GM12878 (cell line): ENCODE results near the gene CCDC137. TPM values are rescaled to one million over a fixed set of nuclear protein-coding genes. Genes with fewer than 3 reads are reported as not detected.

Source experiments
- ATAC-seq: fragments of 200-7000 bp; cut with Tn5 transposase; 3 replicates; pipeline ENCODE4 v1.9.1; 2020; ENCODE audit warnings: mild to moderate bottlenecking, moderate library complexity
- BruUV-seq: library from RNA; stranded (reverse); fragments of 400-500 nt; replicated peaks from 2 replicates; lab custom pipeline; 2021; lab: Mats Ljungman, UMichigan
- CTCF ChIA-PET: fragments of 300-600 bp; sonication (Branson Sonifier 250); formaldehyde crosslinking; extraction: SDS; loops from one replicate; lab custom pipeline; 2021; ENCODE audit warnings: inconsistent platforms; lab: Yijun Ruan, JAX
- POLR2A ChIA-PET: fragments of 350-600 bp; formaldehyde crosslinking; extraction: SDS; loops from one replicate; lab custom pipeline; 2021; ENCODE audit warnings: inconsistent platforms; lab: Charles Lee
- RAD21 ChIA-PET: fragments of 300-600 bp; sonication (Branson Sonifier 250); formaldehyde crosslinking; loops from one replicate; lab custom pipeline; 2023; ENCODE audit warnings: antibody characterized with exemption; ENCODE audit not compliant: unreplicated experiment; lab: Charles Lee
- SMC1A ChIA-PET: fragments of 300-600 bp; sonication (Branson Sonifier 250); formaldehyde crosslinking; loops from one replicate; lab custom pipeline; 2023; ENCODE audit not compliant: unreplicated experiment, uncharacterized antibody; lab: Charles Lee
- DNase-seq: peaks from one replicate; pipeline ENCODE4 v3.0.0-alpha.2; 2011; ENCODE audit warnings: low read depth, low spot score
- FAIRE-seq: peaks from 3 replicates; lab custom pipeline; 2011; peaks lifted over from hg19 to GRCh38; lab: Jason Lieb, UNC
- H2AFZ ChIP-seq: 2 replicates; pipeline ENCODE4 v1.6.0; 2011; ENCODE audit warnings: low read depth, low read length, control low read depth; ENCODE audit not compliant: control insufficient read depth
- H3K27ac ChIP-seq: 2 replicates; pipeline ENCODE4 v1.5.1; 2011; ENCODE audit warnings: control low read depth; ENCODE audit not compliant: control insufficient read depth, insufficient read depth
- H3K27me3 ChIP-seq, 2 experiments: replicated peaks in 1 of 2; 2 replicates each; pipeline versions ENCODE4 v1.6.0 to v1.6.1; 2011; ENCODE audit warnings: low read length in 1 of 2; ENCODE audit not compliant: control insufficient read depth in 2 of 2, insufficient read depth in 2 of 2
- H3K36me3 ChIP-seq, 2 experiments: 2 replicates each; pipeline ENCODE4 v1.5.1; 2011; ENCODE audit warnings: low read length in 1 of 2; ENCODE audit not compliant: control insufficient read depth in 2 of 2, insufficient read depth in 2 of 2
- H3K4me1 ChIP-seq: 2 replicates; pipeline ENCODE4 v1.6.1; 2011; ENCODE audit warnings: mild to moderate bottlenecking, low read length, moderate library complexity, mixed read lengths; ENCODE audit not compliant: control insufficient read depth, insufficient read depth
- H3K4me2 ChIP-seq: 2 replicates; pipeline ENCODE4 v1.6.0; 2011; ENCODE audit warnings: control low read depth; ENCODE audit not compliant: control insufficient read depth, insufficient read depth
- H3K4me3 ChIP-seq: fragments of 200-600 bp; sonication (generic); 2 replicates; pipeline ENCODE4 v1.5.1; 2016
- H3K79me2 ChIP-seq: 2 replicates; pipeline ENCODE4 v1.6.0; 2011; ENCODE audit warnings: low read length; ENCODE audit not compliant: control insufficient read depth, insufficient read depth
- H3K9ac ChIP-seq: 2 replicates; pipeline ENCODE4 v1.8.0; 2011; ENCODE audit warnings: low read length, control low read depth, mixed read lengths; ENCODE audit not compliant: control insufficient read depth, insufficient read depth
- H3K9me3 ChIP-seq: replicated peaks from 3 replicates; pipeline ENCODE4 v1.5.1; 2011; ENCODE audit warnings: mild to moderate bottlenecking, low read length; ENCODE audit not compliant: control insufficient read depth, insufficient read depth
- H4K20me1 ChIP-seq: 2 replicates; pipeline ENCODE4 v1.6.0; 2011; ENCODE audit not compliant: control insufficient read depth, insufficient read depth
- CTCF ChIP-seq, 3 experiments: IDR thresholded peaks in 2 of 3; conservative IDR thresholded peaks in 1 of 3; 2 replicates each; pipeline ENCODE4 v1.5.1; 2011; ENCODE audit warnings: low read depth in 3 of 3, low read length in 3 of 3, mild to moderate bottlenecking in 3 of 3, control low read depth in 2 of 3, moderate library complexity in 2 of 3, inconsistent platforms in 1 of 3, mixed read lengths in 1 of 3; ENCODE audit not compliant: control insufficient read depth in 2 of 3, insufficient read depth in 1 of 3; ENCODE audit errors: extremely low read depth in 1 of 3
- HDAC2 ChIP-seq: fragments of 200-600 bp; sonication (generic); IDR thresholded peaks from 2 replicates; pipeline ENCODE4 v1.6.1; 2017
- POLR2A ChIP-seq: IDR thresholded peaks from 2 replicates; pipeline ENCODE4 v1.6.1; 2011; ENCODE audit warnings: low read depth, mild to moderate bottlenecking, low read length
- WGBS: methylation state at CpG from one replicate; pipeline ENCODE4 v1.1.6; 2016; ENCODE audit warnings: low lambda C conversion rate; ENCODE audit not compliant: insufficient replicate concordance, insufficient coverage; ENCODE audit errors: missing lambda C conversion rate; 5-methylcytosine and 5-hydroxymethylcytosine counted together
- in situ Hi-C: fragments of 300-500 bp; cut with MboI; formaldehyde crosslinking; loops from 9 replicates; pipeline ENCODE4 v1.14.3; 2018; ENCODE audit warnings: mixed read lengths
- intact Hi-C: fragments of 100-400 bp; cut with micrococcal nuclease; formaldehyde crosslinking; loops from one replicate; pipeline ENCODE4 v1.14.2; 2022; ENCODE audit not compliant: unreplicated experiment
- polyA plus RNA-seq, 11 experiments: library from polyadenylated mRNA; depleted of rRNA in 4 of 11; unstranded in 6 of 11; stranded (reverse) in 5 of 11; fragments of >200 nt; fragmentation: Nextera tagmentation in 4 of 11; fragmentation: Illumina TruSeq in 1 of 11; extraction: Ambion mirVana in 4 of 11; extraction: Trizol in 1 of 11; gene quantifications; 1 replicate in 1 of 11; 2 replicates in 10 of 11; pipeline versions ENCODE4 v1.2.1 to v1.2.3, GENCODE V29; 2011 to 2016; ENCODE audit warnings: inconsistent platforms in 2 of 11, missing spikeins in 2 of 11, low read depth in 1 of 11
- total RNA-seq, 4 experiments: library from RNA; depleted of rRNA in 3 of 4; stranded (reverse); fragments of >200 nt in 3 of 4; fragmentation: Illumina TruSeq in 1 of 4; extraction: Trizol in 1 of 4; gene quantifications; 2 replicates each; pipeline versions ENCODE4 v1.2.1 to v1.2.3, GENCODE V29; 2013 to 2021

The CCDC137 gene
- total and polyA plus RNA-seq, 10 of the 15 experiments (the other 5 are each of a cell fraction or from before 2014, with no cell fraction given): 2.2 to 45.4 (median 22.1) TPM

GRCh38 chr17:81701288-81702071 is 34.9 kb downstream of the CCDC137 start:
- Histone ChIP-seq H2AFZ (no peak overlapping the region), H3K9me3 (no peaks in the 10 kb centered on the region), H3K9ac (peak overlapping the region; percentile 89; the same call in 1 of the 2 replicates), H3K4me3 (peak overlapping the region; percentile 85), H4K20me1 (0 out of 2 replicates have a peak, but pooled peaks cover 3% of the 10 kb centered on the region), H3K36me3 (peaks cover 19 to 23% of the 10 kb centered on the region in 2 experiments; a peak in 3 of 4 replicates), H3K79me2 (peaks cover 45% of the 10 kb centered on the region), H3K4me1 (peaks cover 8% of the 10 kb centered on the region), H3K27me3 (no peaks in the 10 kb centered on the region), H3K27ac (no peak overlapping the region), H3K4me2 (peak overlapping the region; percentile 91)
- in situ Hi-C loops (no loop called here), intact Hi-C loops (loop anchor here (2.0 kb wide), 1 partner anchor 19 kb away; the partner anchor contains the start of gene ARL16)
- ChIA-PET POLR2A (interaction anchor here (0.8 to 3.5 kb wide), 2 partner anchors 18 to 229 kb away, joined by 3 to 32 read pairs; partner anchors contain the start of genes ARL16 and HGS), CTCF (interaction anchor here (0.9 to 2.1 kb wide), 4 partner anchors 10 to 168 kb away, joined by 3 to 6 read pairs (median 4); no protein-coding TSS in a partner anchor), RAD21 (interaction anchor here (1.4 to 1.6 kb wide), 2 partner anchors 18 to 33 kb away, joined by 5 read pairs; partner anchors contain the start of genes ARL16 and HGS), SMC1A (no interaction called here)
- ATAC-seq: peak; percentile 32
- DNase-seq: no peak
- FAIRE-seq: no peak
- TF ChIP-seq POLR2A (peak; percentile 18; the same call in 1 of the 2 replicates), CTCF (IDR thresholded peaks at IDR 0.05 in 2 of 3, conservative IDR thresholded peaks at IDR 0.05 in 1 of 3; ENCODE audit: control insufficient read depth in 2 of 3, extremely low read depth in 1 of 3, insufficient read depth in 1 of 3, low read depth in 3 of 3, low read length in 3 of 3) (peak in 2 of 3 experiments; percentile 15 to 25; a peak in 2 of 6 replicates), HDAC2 (no peak)
- 76% methylated on average over 23 of the region's 23 CpGs for WGBS
- BruUV-seq: no TSS peak
